Renal cortical epithelial cell (primary cell): ENCODE results near the gene CCP110. TPM values are rescaled to one million over a fixed set of nuclear protein-coding genes. Genes with fewer than 3 reads are reported as not detected.
"Not testable (repeated sequence)": the region's sequence is repeated elsewhere in the genome, so short reads cannot be mapped to it uniquely, and the experiment has no call there.

Experiments
- DNase-seq: peaks from one replicate; pipeline ENCODE4 v3.0.0-alpha.2; 2011; ENCODE audit warnings: low read depth
- total RNA-seq: library from RNA; depleted of rRNA; stranded (reverse); fragments of >200 nt; gene quantifications from 2 replicates; pipeline ENCODE4 v1.2.3, GENCODE V29; 2014

Gene CCP110
- total RNA-seq, 1 donor from 2014 or later = 19.4 TPM

GRCh38 chr16:19507867-19508266 lies 15.9 kb upstream of the CCP110 start:
- DNase-seq = no peak

GRCh38 chr16:19512297-19512696 lies 11.4 kb upstream of the CCP110 start:
- DNase-seq = no peak

- peak; percentile 29 for DNase-seq
These were observed 10.2 kb upstream of the CCP110 start for GRCh38 chr16:19513377-19514053.

GRCh38 chr16:19515757-19516156 lies 8.0 kb upstream of the CCP110 start:
- DNase-seq = no peak

GRCh38 chr16:19517424-19518089 lies 6.2 kb upstream of the CCP110 start:
- peak; percentile 85 for DNase-seq

- no peak for DNase-seq
These were observed 5.4 kb upstream of the CCP110 start for GRCh38 chr16:19518388-19518787.

- DNase-seq = peak; percentile 53
These were observed 2.8 kb upstream of the CCP110 start for GRCh38 chr16:19520861-19521331.

- DNase-seq = peak; percentile 73
These were observed 2.0 kb upstream of the CCP110 start, which contains the start of gene GDE1 for GRCh38 chr16:19521471-19522396. TSS of gene GDE1 (minus strand) at chr16:19522098. CDS start at chr16:19521964, 134 bp downstream.

GRCh38 chr16:19522397-19522732 lies 1.4 kb upstream of the CCP110 start:
- no peak for DNase-seq

GRCh38 chr16:19522760-19523159 lies 982 bp upstream of the CCP110 start:
- DNase-seq = no peak

- DNase-seq = no peak
These were observed 571 bp upstream of the CCP110 start for GRCh38 chr16:19523184-19523558.

GRCh38 chr16:19524356-19524615 lies 544 bp downstream of the CCP110 start:
- no peak for DNase-seq

- DNase-seq = peak; percentile 16
These were observed 1.1 kb downstream of the CCP110 start for GRCh38 chr16:19524616-19525384.

GRCh38 chr16:19525385-19525723 lies 1.6 kb downstream of the CCP110 start:
- DNase-seq = no peak

- no peak for DNase-seq
These were observed 3.4 kb downstream of the CCP110 start for GRCh38 chr16:19527161-19527560.

- DNase-seq = no peak
These were observed 4.9 kb downstream of the CCP110 start for GRCh38 chr16:19528666-19529065.

GRCh38 chr16:19532601-19533000 lies 8.9 kb downstream of the CCP110 start:
- DNase-seq = no peak

GRCh38 chr16:19540241-19540970 lies 16.7 kb downstream of the CCP110 start:
- DNase-seq = no peak

- DNase-seq = peak; percentile 43
These were observed 18.5 kb downstream of the CCP110 start for GRCh38 chr16:19542138-19542821.

GRCh38 chr16:19543278-19543996 lies 19.7 kb downstream of the CCP110 start:
- not testable (repeated sequence) for DNase-seq
